ENCODE data around the gene OR1L8.

Gene OR1L8

GRCh38 chr9:122526602-122527001 lies 56.6 kb downstream of the OR1L8 start:
- POLR2A ChIA-PET, result no interaction called here
- CTCF ChIA-PET, result no interaction called here
- TF ChIP-seq CTCF (IDR thresholded peaks at IDR 0.05; ENCODE audit: insufficient read depth, low read length, missing control alignments), result no peak
- no peak overlapping the region for H3K4me3 ChIP-seq (ENCODE audit: low read depth, low read length)
- no peak for DNase-seq (ENCODE audit: low read depth, low spot score)

- H3K4me3 ChIP-seq (ENCODE audit: low read depth, low read length), result no peak overlapping the region
- no peak for DNase-seq (ENCODE audit: low read depth, low spot score)
- ChIA-PET POLR2A (no interaction called here), CTCF (no interaction called here)
- TF ChIP-seq CTCF (IDR thresholded peaks at IDR 0.05; ENCODE audit: insufficient read depth, low read length, missing control alignments), result no peak
Measured at GRCh38 chr9:122519376-122519775, 63.8 kb downstream of the OR1L8 start.

- no peak for TF ChIP-seq CTCF (IDR thresholded peaks at IDR 0.05; ENCODE audit: insufficient read depth, low read length, missing control alignments)
- ChIA-PET POLR2A (no interaction called here), CTCF (no interaction called here)
- H3K4me3 ChIP-seq (ENCODE audit: low read depth, low read length), result no peak within 1 kb of the TSS
- DNase-seq (ENCODE audit: low read depth, low spot score), result no peak
Measured at GRCh38 chr9:122518841-122519240, 64.3 kb downstream of the OR1L8 start, which contains the start of gene OR1J4. OR1J4 (plus strand) TSS chr9:122519141; CDS start chr9:122519141, 0 bp downstream.

GRCh38 chr9:122518226-122518625 lies 65.0 kb downstream of the OR1L8 start:
- ChIA-PET POLR2A (no interaction called here), CTCF (no interaction called here)
- no peak for TF ChIP-seq CTCF (IDR thresholded peaks at IDR 0.05; ENCODE audit: insufficient read depth, low read length, missing control alignments)
- H3K4me3 ChIP-seq (ENCODE audit: low read depth, low read length), result no peak overlapping the region
- DNase-seq (ENCODE audit: low read depth, low spot score), result no peak

All from AG04449 (cell line).